WTC11 (cell line): Measurements from ENCODE around the gene CPOX. TPM values are rescaled to one million over a fixed set of nuclear protein-coding genes. Genes with fewer than 3 reads are reported as not detected.

Experiments used
- ATAC-seq: fragments of 200-7000 bp; cut with Tn5 transposase; 2 replicates; pipeline ENCODE4 v1.10.0; 2021; ENCODE audit warnings: mild to moderate bottlenecking, moderate library complexity
- CTCF ChIA-PET: fragments of 300-600 bp; sonication (Branson Sonifier 250); formaldehyde crosslinking; loops from one replicate; lab custom pipeline; 2021; ENCODE audit warnings: antibody characterized with exemption; lab: Charles Lee
- POLR2A ChIA-PET: fragments of 350-600 bp; sonication (Branson Sonifier 250); formaldehyde crosslinking; loops from one replicate; lab custom pipeline; 2021; ENCODE audit warnings: antibody characterized with exemption; lab: Charles Lee
- DNase-seq: peaks from one replicate; pipeline ENCODE4 v3.0.0; 2021; ENCODE audit warnings: low spot score
- H3K27ac Mint-ChIP-seq: 2 replicates; pipeline ENCODE4 v1.8.0; 2021; ENCODE audit warnings: mixed read lengths
- H3K27me3 Mint-ChIP-seq: 2 replicates; pipeline ENCODE4 v1.8.0; 2021; ENCODE audit warnings: low read depth, mild to moderate bottlenecking, moderate library complexity, mixed read lengths
- H3K36me3 Mint-ChIP-seq: 2 replicates; pipeline ENCODE4 v1.8.0; 2021; ENCODE audit warnings: mixed read lengths
- H3K4me1 Mint-ChIP-seq: 2 replicates; pipeline ENCODE4 v1.8.0; 2022; ENCODE audit warnings: mixed read lengths
- H3K4me3 Mint-ChIP-seq: 2 replicates; pipeline ENCODE4 v1.8.0; 2021; ENCODE audit warnings: mild to moderate bottlenecking, moderate library complexity, mixed read lengths
- H3K9me3 Mint-ChIP-seq: 2 replicates; pipeline ENCODE4 v1.8.0; 2021; ENCODE audit warnings: mixed read lengths
- CTCF ChIP-seq: fragments of 200-600 bp; IDR thresholded peaks from 2 replicates; pipeline ENCODE4 v1.8.0; 2022; ENCODE audit warnings: antibody characterized with exemption
- E2F5 ChIP-seq: sonication (generic); formaldehyde crosslinking; IDR thresholded peaks from 2 replicates; pipeline ENCODE4 v1.8.1; 2022; ENCODE audit warnings: mild to moderate bottlenecking, moderate library complexity, missing genetic modification reagents
- ESRRA ChIP-seq: sonication (generic); formaldehyde crosslinking; IDR thresholded peaks from 2 replicates; pipeline ENCODE4 v1.8.1; 2022; ENCODE audit warnings: mild to moderate bottlenecking, missing genetic modification reagents, borderline replicate concordance
- IRF1 ChIP-seq: sonication (generic); formaldehyde crosslinking; IDR thresholded peaks from 2 replicates; pipeline ENCODE4 v1.8.0; 2023; ENCODE audit warnings: missing genetic modification reagents
- IRF2 ChIP-seq: sonication (generic); formaldehyde crosslinking; IDR thresholded peaks from 2 replicates; pipeline ENCODE4 v1.8.0; 2022; ENCODE audit warnings: low read depth, missing genetic modification reagents, borderline replicate concordance
- PRDM15 ChIP-seq: sonication (generic); formaldehyde crosslinking; IDR thresholded peaks from 2 replicates; pipeline ENCODE4 v1.8.0; 2022; ENCODE audit warnings: missing genetic modification reagents
- PREB ChIP-seq: sonication (generic); formaldehyde crosslinking; IDR thresholded peaks from 2 replicates; pipeline ENCODE4 v1.8.1; 2022; ENCODE audit warnings: mild to moderate bottlenecking, missing genetic modification reagents, moderate library complexity, borderline replicate concordance
- ZNF425 ChIP-seq: fragments of 250-450 bp; sonication (Bioruptor Pico); conservative IDR thresholded peaks from 2 replicates; pipeline ENCODE4 v1.9.0; 2021; ENCODE audit warnings: mild to moderate bottlenecking
- ZSCAN18 ChIP-seq: fragments of 250-450 bp; sonication (Bioruptor Pico); IDR thresholded peaks from 2 replicates; pipeline ENCODE4 v2.1.2; 2022; ENCODE audit warnings: mild to moderate bottlenecking, moderate library complexity
- total RNA-seq: library from RNA; stranded (reverse); gene quantifications from 3 replicates; pipeline ENCODE4 v1.2.3, GENCODE V29; 2021

The CPOX gene
- total RNA-seq, 1 experiment from 2014 or later: 33.4 TPM

GRCh38 chr3:98557324-98558010, 35.9 kb downstream of the CPOX start (continued):
- no peak for TF ChIP-seq PREB (CRISPR knock-in tag)
- TF ChIP-seq, all 79 proteins: peak for 0

- POLR2A ChIA-PET: no interaction called here
- ATAC-seq (no peak), DNase-seq (no peak)
- Mint-ChIP-seq H3K4me1 (no peaks in the 10 kb centered on the region), H3K27me3 (no peaks in the 10 kb centered on the region), H3K27ac (no peak overlapping the region), H3K9me3 (no peaks in the 10 kb centered on the region; the same call in 1 of the 2 replicates), H3K36me3 (no peaks in the 10 kb centered on the region), H3K4me3 (no peak overlapping the region)
- no peak for TF ChIP-seq ZSCAN18 (CRISPR knock-in tag)
- no peak for TF ChIP-seq CTCF
- TF ChIP-seq ZNF425: no peak
- TF ChIP-seq E2F5 (CRISPR knock-in tag): no peak
- TF ChIP-seq IRF2 (CRISPR knock-in tag): no peak
- no peak for TF ChIP-seq PREB (CRISPR knock-in tag)
- TF ChIP-seq PRDM15: no peak
- no peak for TF ChIP-seq IRF1 (CRISPR knock-in tag)
- TF ChIP-seq ESRRA: no peak
- TF ChIP-seq, all 79 proteins: peak for 0
- CTCF ChIA-PET: interaction anchor here (1.2 kb wide), 1 partner anchor 56 kb away, joined by 3 read pairs; no protein-coding TSS in a partner anchor
These were observed 37.0 kb downstream of the CPOX start for GRCh38 chr3:98556164-98557130.
